ENCODE results near the gene ANXA5. TPM values are rescaled to one million over a fixed set of nuclear protein-coding genes. Genes with fewer than 3 reads are reported as not detected.

The ANXA5 gene
- total and polyA plus RNA-seq, 9 of the 15 experiments (the other 6 are each of a cell fraction or from before 2014, with no cell fraction given): 49.9 to 131 (median 84.5) TPM

DNA sequence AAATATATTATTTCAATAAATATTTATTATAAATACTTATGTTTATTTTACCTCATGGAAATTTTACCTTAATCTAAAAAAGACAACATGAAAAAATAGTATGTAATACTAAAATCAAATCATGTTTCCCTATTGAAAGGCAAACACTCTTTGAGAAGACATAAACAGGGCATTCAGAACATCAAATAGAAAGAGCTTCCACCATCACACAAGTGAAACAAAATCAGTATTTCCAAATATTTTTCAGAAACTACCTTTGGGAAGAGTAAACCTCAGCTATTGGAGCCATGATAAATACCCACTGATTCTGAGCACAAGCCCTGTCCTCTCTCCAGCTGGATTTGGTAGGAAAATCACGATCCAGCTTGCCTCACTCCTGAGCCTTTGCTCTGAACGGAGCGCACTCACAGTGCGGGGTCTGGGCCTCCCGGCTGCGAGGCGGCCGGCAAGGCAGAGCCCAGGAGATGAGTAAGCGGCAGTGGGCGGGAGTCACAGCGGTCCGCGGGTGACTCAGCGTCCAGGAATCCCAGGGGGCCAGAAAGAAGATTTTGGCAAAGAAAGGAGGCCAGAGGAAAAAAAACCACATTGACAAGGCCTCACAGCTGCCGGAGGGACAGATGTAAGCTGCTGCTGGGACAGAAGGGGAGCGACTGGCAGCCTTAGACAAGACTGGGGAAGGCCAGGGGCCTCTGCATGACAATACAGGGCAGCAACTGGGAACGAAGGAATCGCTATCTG, 14.7 kb upstream of the ANXA5 start (continued):
- TF ChIP-seq CXXC5 (CRISPR knock-in tag; IDR thresholded peaks at IDR 0.05) (peak; percentile 33; the same call in 1 of the 2 replicates), SREBF1 (IDR thresholded peaks at IDR 0.05; ENCODE audit: borderline replicate concordance, low read depth, low read length) (no peak), IRF2 (CRISPR knock-in tag; IDR thresholded peaks at IDR 0.05) (no peak), ZNF785 (CRISPR knock-in tag; IDR thresholded peaks at IDR 0.05) (no peak), SPI1 (IDR thresholded peaks at IDR 0.05; ENCODE audit: borderline replicate concordance, low read depth, low read length) (no peak), KLF10 (CRISPR knock-in tag; IDR thresholded peaks at IDR 0.05) (no peak), RAD21 (CRISPR knock-in tag; conservative IDR thresholded peaks at IDR 0.05 in 1 of 2, IDR thresholded peaks at IDR 0.05 in 1 of 2) (no peak), COPS2 (conservative IDR thresholded peaks at IDR 0.05) (no peak), PTRF (tag; IDR thresholded peaks at IDR 0.05) (no peak)
- TF ChIP-seq, protein P1, sequence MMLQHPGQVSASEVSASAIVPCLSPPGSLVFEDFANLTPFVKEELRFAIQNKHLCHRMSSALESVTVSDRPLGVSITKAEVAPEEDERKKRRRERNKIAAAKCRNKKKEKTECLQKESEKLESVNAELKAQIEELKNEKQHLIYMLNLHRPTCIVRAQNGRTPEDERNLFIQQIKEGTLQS (IDR thresholded peaks at IDR 0.05): peak; percentile 97
- TF ChIP-seq, protein P1 (CRISPR knock-in tag; conservative IDR thresholded peaks at IDR 0.05): peak; percentile 95
- TF ChIP-seq, protein P2, sequence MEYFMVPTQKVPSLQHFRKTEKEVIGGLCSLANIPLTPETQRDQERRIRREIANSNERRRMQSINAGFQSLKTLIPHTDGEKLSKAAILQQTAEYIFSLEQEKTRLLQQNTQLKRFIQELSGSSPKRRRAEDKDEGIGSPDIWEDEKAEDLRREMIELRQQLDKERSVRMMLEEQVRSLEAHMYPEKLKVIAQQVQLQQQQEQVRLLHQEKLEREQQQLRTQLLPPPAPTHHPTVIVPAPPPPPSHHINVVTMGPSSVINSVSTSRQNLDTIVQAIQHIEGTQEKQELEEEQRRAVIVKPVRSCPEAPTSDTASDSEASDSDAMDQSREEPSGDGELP (CRISPR knock-in tag; IDR thresholded peaks at IDR 0.05; ENCODE audit: borderline replicate concordance): peak; percentile 79
- TF ChIP-seq, protein P3, sequence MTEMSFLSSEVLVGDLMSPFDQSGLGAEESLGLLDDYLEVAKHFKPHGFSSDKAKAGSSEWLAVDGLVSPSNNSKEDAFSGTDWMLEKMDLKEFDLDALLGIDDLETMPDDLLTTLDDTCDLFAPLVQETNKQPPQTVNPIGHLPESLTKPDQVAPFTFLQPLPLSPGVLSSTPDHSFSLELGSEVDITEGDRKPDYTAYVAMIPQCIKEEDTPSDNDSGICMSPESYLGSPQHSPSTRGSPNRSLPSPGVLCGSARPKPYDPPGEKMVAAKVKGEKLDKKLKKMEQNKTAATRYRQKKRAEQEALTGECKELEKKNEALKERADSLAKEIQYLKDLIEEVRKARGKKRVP (CRISPR knock-in tag; IDR thresholded peaks at IDR 0.05): no peak
- TF ChIP-seq, protein P4, sequence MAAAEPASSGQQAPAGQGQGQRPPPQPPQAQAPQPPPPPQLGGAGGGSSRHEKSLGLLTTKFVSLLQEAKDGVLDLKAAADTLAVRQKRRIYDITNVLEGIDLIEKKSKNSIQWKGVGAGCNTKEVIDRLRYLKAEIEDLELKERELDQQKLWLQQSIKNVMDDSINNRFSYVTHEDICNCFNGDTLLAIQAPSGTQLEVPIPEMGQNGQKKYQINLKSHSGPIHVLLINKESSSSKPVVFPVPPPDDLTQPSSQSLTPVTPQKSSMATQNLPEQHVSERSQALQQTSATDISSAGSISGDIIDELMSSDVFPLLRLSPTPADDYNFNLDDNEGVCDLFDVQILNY (CRISPR knock-in tag; IDR thresholded peaks at IDR 0.05): no peak
- TF ChIP-seq, protein P5, sequence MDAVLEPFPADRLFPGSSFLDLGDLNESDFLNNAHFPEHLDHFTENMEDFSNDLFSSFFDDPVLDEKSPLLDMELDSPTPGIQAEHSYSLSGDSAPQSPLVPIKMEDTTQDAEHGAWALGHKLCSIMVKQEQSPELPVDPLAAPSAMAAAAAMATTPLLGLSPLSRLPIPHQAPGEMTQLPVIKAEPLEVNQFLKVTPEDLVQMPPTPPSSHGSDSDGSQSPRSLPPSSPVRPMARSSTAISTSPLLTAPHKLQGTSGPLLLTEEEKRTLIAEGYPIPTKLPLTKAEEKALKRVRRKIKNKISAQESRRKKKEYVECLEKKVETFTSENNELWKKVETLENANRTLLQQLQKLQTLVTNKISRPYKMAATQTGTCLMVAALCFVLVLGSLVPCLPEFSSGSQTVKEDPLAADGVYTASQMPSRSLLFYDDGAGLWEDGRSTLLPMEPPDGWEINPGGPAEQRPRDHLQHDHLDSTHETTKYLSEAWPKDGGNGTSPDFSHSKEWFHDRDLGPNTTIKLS (IDR thresholded peaks at IDR 0.05; ENCODE audit: borderline replicate concordance, low read depth): no peak
- TF ChIP-seq, protein P6, sequence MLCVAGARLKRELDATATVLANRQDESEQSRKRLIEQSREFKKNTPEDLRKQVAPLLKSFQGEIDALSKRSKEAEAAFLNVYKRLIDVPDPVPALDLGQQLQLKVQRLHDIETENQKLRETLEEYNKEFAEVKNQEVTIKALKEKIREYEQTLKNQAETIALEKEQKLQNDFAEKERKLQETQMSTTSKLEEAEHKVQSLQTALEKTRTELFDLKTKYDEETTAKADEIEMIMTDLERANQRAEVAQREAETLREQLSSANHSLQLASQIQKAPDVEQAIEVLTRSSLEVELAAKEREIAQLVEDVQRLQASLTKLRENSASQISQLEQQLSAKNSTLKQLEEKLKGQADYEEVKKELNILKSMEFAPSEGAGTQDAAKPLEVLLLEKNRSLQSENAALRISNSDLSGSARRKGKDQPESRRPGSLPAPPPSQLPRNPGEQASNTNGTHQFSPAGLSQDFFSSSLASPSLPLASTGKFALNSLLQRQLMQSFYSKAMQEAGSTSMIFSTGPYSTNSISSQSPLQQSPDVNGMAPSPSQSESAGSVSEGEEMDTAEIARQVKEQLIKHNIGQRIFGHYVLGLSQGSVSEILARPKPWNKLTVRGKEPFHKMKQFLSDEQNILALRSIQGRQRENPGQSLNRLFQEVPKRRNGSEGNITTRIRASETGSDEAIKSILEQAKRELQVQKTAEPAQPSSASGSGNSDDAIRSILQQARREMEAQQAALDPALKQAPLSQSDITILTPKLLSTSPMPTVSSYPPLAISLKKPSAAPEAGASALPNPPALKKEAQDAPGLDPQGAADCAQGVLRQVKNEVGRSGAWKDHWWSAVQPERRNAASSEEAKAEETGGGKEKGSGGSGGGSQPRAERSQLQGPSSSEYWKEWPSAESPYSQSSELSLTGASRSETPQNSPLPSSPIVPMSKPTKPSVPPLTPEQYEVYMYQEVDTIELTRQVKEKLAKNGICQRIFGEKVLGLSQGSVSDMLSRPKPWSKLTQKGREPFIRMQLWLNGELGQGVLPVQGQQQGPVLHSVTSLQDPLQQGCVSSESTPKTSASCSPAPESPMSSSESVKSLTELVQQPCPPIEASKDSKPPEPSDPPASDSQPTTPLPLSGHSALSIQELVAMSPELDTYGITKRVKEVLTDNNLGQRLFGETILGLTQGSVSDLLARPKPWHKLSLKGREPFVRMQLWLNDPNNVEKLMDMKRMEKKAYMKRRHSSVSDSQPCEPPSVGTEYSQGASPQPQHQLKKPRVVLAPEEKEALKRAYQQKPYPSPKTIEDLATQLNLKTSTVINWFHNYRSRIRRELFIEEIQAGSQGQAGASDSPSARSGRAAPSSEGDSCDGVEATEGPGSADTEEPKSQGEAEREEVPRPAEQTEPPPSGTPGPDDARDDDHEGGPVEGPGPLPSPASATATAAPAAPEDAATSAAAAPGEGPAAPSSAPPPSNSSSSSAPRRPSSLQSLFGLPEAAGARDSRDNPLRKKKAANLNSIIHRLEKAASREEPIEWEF (CRISPR knock-in tag; IDR thresholded peaks at IDR 0.05): no peak
